K562 (cell line): ENCODE results near the gene BMI1. TPM values are rescaled to one million over a fixed set of nuclear protein-coding genes. Genes with fewer than 3 reads are reported as not detected.

ENCODE experiments used
- MTF1 ChIP-seq: fragments of 250-450 bp; sonication (Bioruptor Pico); IDR thresholded peaks from 2 replicates; pipeline ENCODE4 v1.9.0; 2021; ENCODE audit warnings: moderate library complexity, mild to moderate bottlenecking, inconsistent platforms, borderline replicate concordance
- NFE2 ChIP-seq: IDR thresholded peaks from 2 replicates; pipeline ENCODE4 v1.6.1; 2014; ENCODE audit warnings: antibody characterized with exemption, low read depth
- PATZ1 ChIP-seq: fragments of 250-450 bp; sonication (Bioruptor Pico); IDR thresholded peaks from 2 replicates; pipeline ENCODE4 v1.5.0; 2020; ENCODE audit warnings: mild to moderate bottlenecking, borderline replicate concordance
- SMARCB1 ChIP-seq: IDR thresholded peaks from 2 replicates; pipeline ENCODE4 v1.6.1; 2011; ENCODE audit warnings: improper control_type of control experiment, low read depth; ENCODE audit not compliant: insufficient read length
- ZC3H11A ChIP-seq: IDR thresholded peaks from 2 replicates; pipeline ENCODE4 v1.6.1; 2012; ENCODE audit warnings: low read depth, low read length, improper control_type of control experiment
- ZNF354B ChIP-seq: fragments of 250-450 bp; sonication (Bioruptor Pico); IDR thresholded peaks from 2 replicates; pipeline ENCODE4 v1.4.0; 2020
- ZNF77 ChIP-seq: fragments of 250-450 bp; sonication (Bioruptor Pico); IDR thresholded peaks from 2 replicates; pipeline ENCODE4 v1.5.0; 2020
- polyA plus RNA-seq, 8 experiments: library from polyadenylated mRNA; depleted of rRNA in 4 of 8; stranded (reverse) in 5 of 8; unstranded in 3 of 8; fragments of >200 nt; fragmentation: Nextera tagmentation in 2 of 8; fragmentation: Illumina TruSeq in 1 of 8; extraction: Ambion mirVana in 2 of 8; extraction: Trizol in 1 of 8; gene quantifications; 2 replicates each; pipeline versions ENCODE4 v1.2.1 to v1.2.3, GENCODE V29; 2011 to 2014; ENCODE audit warnings: inconsistent platforms in 1 of 8, missing spikeins in 1 of 8
- total RNA-seq, 7 experiments: library from RNA; depleted of rRNA in 6 of 7; stranded (reverse); fragments of >200 nt in 6 of 7; fragmentation: Illumina TruSeq in 2 of 7; extraction: Trizol in 2 of 7; gene quantifications; 2 replicates each; pipeline versions ENCODE4 v1.2.1 to v1.2.3, GENCODE V29; 2011 to 2021; ENCODE audit warnings: low replicate concordance in 1 of 7
- TF ChIP-seq, protein P1 (sequence below): sonication (generic); formaldehyde crosslinking; IDR thresholded peaks from 2 replicates; pipeline ENCODE4 v1.8.0; 2023; ENCODE audit warnings: missing genetic modification reagents, mild to moderate bottlenecking, borderline replicate concordance

BMI1 gene
- total and polyA plus RNA-seq, 9 of the 15 experiments (the other 6 are each of a cell fraction or from before 2014, with no cell fraction given) = 21.4 to 103 (median 70.8) TPM

GRCh38 chr10:22318772-22319171 lies 2.1 kb upstream of the BMI1 start (continued):
- TF ChIP-seq MTF1 (CRISPR knock-in tag) (no peak), ZNF354B (CRISPR knock-in tag) (no peak), NFE2 (no peak), SMARCB1 (peak; percentile 29), ZC3H11A (no peak), PATZ1 (CRISPR knock-in tag) (no peak), ZNF77 (CRISPR knock-in tag) (no peak)
- TF ChIP-seq, protein P1, sequence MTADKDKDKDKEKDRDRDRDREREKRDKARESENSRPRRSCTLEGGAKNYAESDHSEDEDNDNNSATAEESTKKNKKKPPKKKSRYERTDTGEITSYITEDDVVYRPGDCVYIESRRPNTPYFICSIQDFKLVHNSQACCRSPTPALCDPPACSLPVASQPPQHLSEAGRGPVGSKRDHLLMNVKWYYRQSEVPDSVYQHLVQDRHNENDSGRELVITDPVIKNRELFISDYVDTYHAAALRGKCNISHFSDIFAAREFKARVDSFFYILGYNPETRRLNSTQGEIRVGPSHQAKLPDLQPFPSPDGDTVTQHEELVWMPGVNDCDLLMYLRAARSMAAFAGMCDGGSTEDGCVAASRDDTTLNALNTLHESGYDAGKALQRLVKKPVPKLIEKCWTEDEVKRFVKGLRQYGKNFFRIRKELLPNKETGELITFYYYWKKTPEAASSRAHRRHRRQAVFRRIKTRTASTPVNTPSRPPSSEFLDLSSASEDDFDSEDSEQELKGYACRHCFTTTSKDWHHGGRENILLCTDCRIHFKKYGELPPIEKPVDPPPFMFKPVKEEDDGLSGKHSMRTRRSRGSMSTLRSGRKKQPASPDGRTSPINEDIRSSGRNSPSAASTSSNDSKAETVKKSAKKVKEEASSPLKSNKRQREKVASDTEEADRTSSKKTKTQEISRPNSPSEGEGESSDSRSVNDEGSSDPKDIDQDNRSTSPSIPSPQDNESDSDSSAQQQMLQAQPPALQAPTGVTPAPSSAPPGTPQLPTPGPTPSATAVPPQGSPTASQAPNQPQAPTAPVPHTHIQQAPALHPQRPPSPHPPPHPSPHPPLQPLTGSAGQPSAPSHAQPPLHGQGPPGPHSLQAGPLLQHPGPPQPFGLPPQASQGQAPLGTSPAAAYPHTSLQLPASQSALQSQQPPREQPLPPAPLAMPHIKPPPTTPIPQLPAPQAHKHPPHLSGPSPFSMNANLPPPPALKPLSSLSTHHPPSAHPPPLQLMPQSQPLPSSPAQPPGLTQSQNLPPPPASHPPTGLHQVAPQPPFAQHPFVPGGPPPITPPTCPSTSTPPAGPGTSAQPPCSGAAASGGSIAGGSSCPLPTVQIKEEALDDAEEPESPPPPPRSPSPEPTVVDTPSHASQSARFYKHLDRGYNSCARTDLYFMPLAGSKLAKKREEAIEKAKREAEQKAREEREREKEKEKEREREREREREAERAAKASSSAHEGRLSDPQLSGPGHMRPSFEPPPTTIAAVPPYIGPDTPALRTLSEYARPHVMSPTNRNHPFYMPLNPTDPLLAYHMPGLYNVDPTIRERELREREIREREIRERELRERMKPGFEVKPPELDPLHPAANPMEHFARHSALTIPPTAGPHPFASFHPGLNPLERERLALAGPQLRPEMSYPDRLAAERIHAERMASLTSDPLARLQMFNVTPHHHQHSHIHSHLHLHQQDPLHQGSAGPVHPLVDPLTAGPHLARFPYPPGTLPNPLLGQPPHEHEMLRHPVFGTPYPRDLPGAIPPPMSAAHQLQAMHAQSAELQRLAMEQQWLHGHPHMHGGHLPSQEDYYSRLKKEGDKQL (CRISPR knock-in tag) = no peak
